Measurements from ENCODE around the gene PPP2R5C.
"Not testable (repeated sequence)": the region's sequence is repeated elsewhere in the genome, so short reads cannot be mapped to it uniquely, and the experiment has no call there.

PPP2R5C gene

GRCh38 chr14:101728367-101728742 is 33.2 kb upstream of the PPP2R5C start:
- in situ Hi-C loops (cut with HindIII; ENCODE audit: low sequenced_read_pairs) = no loop called here
- H3K4me3 ChIP-seq (ENCODE audit: low read depth, low read length) = no peak overlapping the region

GRCh38 chr14:101729382-101729781 is 32.1 kb upstream of the PPP2R5C start:
- DNase-seq (ENCODE audit: low read depth, low spot score) = no peak
- H3K4me3 ChIP-seq (ENCODE audit: low read depth, low read length) = no peak overlapping the region
- TF ChIP-seq CTCF (IDR thresholded peaks at IDR 0.05; ENCODE audit: low read depth, low read length) = no peak
- in situ Hi-C loops (cut with HindIII; ENCODE audit: low sequenced_read_pairs) = no loop called here

More at GRCh38 chr14:101728367-101728742, 33.2 kb upstream of the PPP2R5C start:
- TF ChIP-seq CTCF (IDR thresholded peaks at IDR 0.05; ENCODE audit: low read depth, low read length) = no peak
- no peak for DNase-seq (ENCODE audit: low read depth, low spot score)

- in situ Hi-C loops (cut with HindIII; ENCODE audit: low sequenced_read_pairs); DNase-seq (ENCODE audit: low read depth, low spot score); H3K4me3 ChIP-seq (ENCODE audit: low read depth, low read length): not testable (repeated sequence)
Observed at GRCh38 chr14:101730157-101730556, 31.4 kb upstream of the PPP2R5C start.

GRCh38 chr14:101730626-101731186 is 30.8 kb upstream of the PPP2R5C start:
- no peak overlapping the region for H3K4me3 ChIP-seq (ENCODE audit: low read depth, low read length)
- no peak for DNase-seq (ENCODE audit: low read depth, low spot score)
- no peak for TF ChIP-seq CTCF (IDR thresholded peaks at IDR 0.05; ENCODE audit: low read depth, low read length)
- in situ Hi-C loops (cut with HindIII; ENCODE audit: low sequenced_read_pairs) = no loop called here

- no peak for TF ChIP-seq CTCF (IDR thresholded peaks at IDR 0.05; ENCODE audit: low read depth, low read length)
- no peak overlapping the region for H3K4me3 ChIP-seq (ENCODE audit: low read depth, low read length)
- DNase-seq (ENCODE audit: low read depth, low spot score) = peak; percentile 83
- in situ Hi-C loops (cut with HindIII; ENCODE audit: low sequenced_read_pairs) = no loop called here
Observed at GRCh38 chr14:101731187-101732080, 30.1 kb upstream of the PPP2R5C start.

GRCh38 chr14:101732118-101732517 is 29.4 kb upstream of the PPP2R5C start:
- in situ Hi-C loops (cut with HindIII; ENCODE audit: low sequenced_read_pairs) = no loop called here
- TF ChIP-seq CTCF (IDR thresholded peaks at IDR 0.05; ENCODE audit: low read depth, low read length) = no peak
- no peak for DNase-seq (ENCODE audit: low read depth, low spot score)
- no peak overlapping the region for H3K4me3 ChIP-seq (ENCODE audit: low read depth, low read length)

- in situ Hi-C loops (cut with HindIII; ENCODE audit: low sequenced_read_pairs) = no loop called here
- no peak for TF ChIP-seq CTCF (IDR thresholded peaks at IDR 0.05; ENCODE audit: low read depth, low read length)
- H3K4me3 ChIP-seq (ENCODE audit: low read depth, low read length) = no peak overlapping the region
- DNase-seq (ENCODE audit: low read depth, low spot score) = peak; percentile 42
Observed at GRCh38 chr14:101733211-101733610, 28.3 kb upstream of the PPP2R5C start.
